NCI-H82 treated with DMSO at 0.1 percent for 48 hours (cell line): Measurements from ENCODE around the gene CTRB2.
"Not testable (repeated sequence)": the region's sequence is repeated elsewhere in the genome, so short reads cannot be mapped to it uniquely, and the experiment has no call there.

Experiments
- DNase-seq: peaks from one replicate; lab custom pipeline; 2025; ENCODE audit not compliant: unreplicated experiment; lab: John Stamatoyannopoulos, UW

Gene CTRB2

GRCh38 chr16:75227361-75228142 lies 20.6 kb upstream of the CTRB2 start:
- DNase-seq, result no peak

GRCh38 chr16:75226550-75227360 lies 19.8 kb upstream of the CTRB2 start:
- no peak for DNase-seq

- DNase-seq, result no peak
Measured at GRCh38 chr16:75225678-75226515, 18.9 kb upstream of the CTRB2 start.

- no peak for DNase-seq
Measured at GRCh38 chr16:75225092-75225491, 18.1 kb upstream of the CTRB2 start.

GRCh38 chr16:75224306-75225082 lies 17.5 kb upstream of the CTRB2 start:
- DNase-seq, result no peak

- DNase-seq, result not testable (repeated sequence)
Measured at GRCh38 chr16:75223129-75223528, 16.2 kb upstream of the CTRB2 start.

- no peak for DNase-seq
Measured at GRCh38 chr16:75222271-75222783, 15.4 kb upstream of the CTRB2 start.

GRCh38 chr16:75219838-75220237 lies 12.9 kb upstream of the CTRB2 start:
- no peak for DNase-seq

- no peak for DNase-seq
Measured at GRCh38 chr16:75219088-75219487, 12.1 kb upstream of the CTRB2 start.

GRCh38 chr16:75218256-75219076 lies 11.5 kb upstream of the CTRB2 start, which contains the start of gene CTRB1:
CTRB1 (plus strand) TSS chr16:75218988; CDS start chr16:75219008, 20 bp downstream.
- no peak for DNase-seq

- DNase-seq, result no peak
Measured at GRCh38 chr16:75217389-75217851, 10.5 kb upstream of the CTRB2 start.

- DNase-seq, result no peak
Measured at GRCh38 chr16:75216576-75216975, 9.6 kb upstream of the CTRB2 start.

- DNase-seq, result no peak
Measured at GRCh38 chr16:75216127-75216526, 9.2 kb upstream of the CTRB2 start.

GRCh38 chr16:75211286-75211685 lies 4.3 kb upstream of the CTRB2 start:
- DNase-seq, result not testable (repeated sequence)

- DNase-seq, result no peak
Measured at GRCh38 chr16:75209944-75210343, 3.0 kb upstream of the CTRB2 start.

- DNase-seq, result not testable (repeated sequence)
Measured at GRCh38 chr16:75209514-75209913, 2.6 kb upstream of the CTRB2 start.

- no peak for DNase-seq
Measured at GRCh38 chr16:75208861-75209505, 2.0 kb upstream of the CTRB2 start.

GRCh38 chr16:75208242-75208825 lies 1.4 kb upstream of the CTRB2 start:
- no peak for DNase-seq
